Activated CD8-positive, alpha-beta T cell treated with anti-CD3 and anti-CD28 coated beads for 36 hours (primary cell): ENCODE results near the gene NFIC. TPM values are rescaled to one million over a fixed set of nuclear protein-coding genes. Genes with fewer than 3 reads are reported as not detected.
A peak's percentile ranks its signal among the peaks of the same experiment; 100 is the strongest.

Source experiments
- ATAC-seq: fragments of 200-7000 bp; cut with Tn5 transposase; one replicate; pipeline ENCODE4 v1.10.0; 2021; ENCODE audit warnings: mild to moderate bottlenecking, moderate library complexity
- CTCF ChIA-PET: fragments of 350-600 bp; sonication (Branson Sonifier 250); formaldehyde crosslinking; loops from one replicate; lab custom pipeline; 2021; ENCODE audit warnings: antibody characterized with exemption; lab: Charles Lee
- POLR2A ChIA-PET: fragments of 350-600 bp; sonication (Branson Sonifier 250); formaldehyde crosslinking; loops from one replicate; lab custom pipeline; 2021; ENCODE audit warnings: antibody characterized with exemption; lab: Charles Lee
- DNase-seq: peaks from one replicate; pipeline ENCODE4 v3.0.0-alpha.2; 2020
- H3K27ac Mint-ChIP-seq: one replicate; pipeline ENCODE4 v1.8.0; 2021; ENCODE audit warnings: mild to moderate bottlenecking, mixed read lengths
- H3K27me3 Mint-ChIP-seq: one replicate; pipeline ENCODE4 v1.8.0; 2021; ENCODE audit warnings: mixed read lengths
- H3K36me3 Mint-ChIP-seq: one replicate; pipeline ENCODE4 v1.8.0; 2021; ENCODE audit warnings: low read depth, mixed read lengths
- H3K4me1 Mint-ChIP-seq: one replicate; pipeline ENCODE4 v1.8.0; 2021; ENCODE audit warnings: low read depth, mixed read lengths
- H3K4me3 Mint-ChIP-seq: one replicate; pipeline ENCODE4 v1.8.0; 2021; ENCODE audit warnings: mild to moderate bottlenecking, moderate library complexity, mixed read lengths
- H3K9me3 Mint-ChIP-seq: one replicate; pipeline ENCODE4 v1.8.0; 2021; ENCODE audit warnings: mixed read lengths
- intact Hi-C: fragments of 100-400 bp; cut with micrococcal nuclease; formaldehyde crosslinking; loops from one replicate; pipeline ENCODE4 v1.10.0; 2022
- total RNA-seq, 2 experiments: library from RNA; stranded (reverse); gene quantifications; one replicate each; pipeline ENCODE4 v1.2.3, GENCODE V29; 2021
- TF ChIP-seq, protein P1 (sequence below): fragments of 200-600 bp; IDR thresholded peaks from one replicate; pipeline ENCODE4 v1.8.0; 2022; ENCODE audit warnings: antibody characterized with exemption, mild to moderate bottlenecking

NFIC gene
- total RNA-seq, 2 experiments from 2014 or later, result 19.0 to 20.8 TPM

- intact Hi-C loops, result no loop called here
- TF ChIP-seq, protein P1, sequence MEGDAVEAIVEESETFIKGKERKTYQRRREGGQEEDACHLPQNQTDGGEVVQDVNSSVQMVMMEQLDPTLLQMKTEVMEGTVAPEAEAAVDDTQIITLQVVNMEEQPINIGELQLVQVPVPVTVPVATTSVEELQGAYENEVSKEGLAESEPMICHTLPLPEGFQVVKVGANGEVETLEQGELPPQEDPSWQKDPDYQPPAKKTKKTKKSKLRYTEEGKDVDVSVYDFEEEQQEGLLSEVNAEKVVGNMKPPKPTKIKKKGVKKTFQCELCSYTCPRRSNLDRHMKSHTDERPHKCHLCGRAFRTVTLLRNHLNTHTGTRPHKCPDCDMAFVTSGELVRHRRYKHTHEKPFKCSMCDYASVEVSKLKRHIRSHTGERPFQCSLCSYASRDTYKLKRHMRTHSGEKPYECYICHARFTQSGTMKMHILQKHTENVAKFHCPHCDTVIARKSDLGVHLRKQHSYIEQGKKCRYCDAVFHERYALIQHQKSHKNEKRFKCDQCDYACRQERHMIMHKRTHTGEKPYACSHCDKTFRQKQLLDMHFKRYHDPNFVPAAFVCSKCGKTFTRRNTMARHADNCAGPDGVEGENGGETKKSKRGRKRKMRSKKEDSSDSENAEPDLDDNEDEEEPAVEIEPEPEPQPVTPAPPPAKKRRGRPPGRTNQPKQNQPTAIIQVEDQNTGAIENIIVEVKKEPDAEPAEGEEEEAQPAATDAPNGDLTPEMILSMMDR, result no peak
- Mint-ChIP-seq H3K9me3 (no peaks in the 10 kb centered on the region), H3K36me3 (no peaks in the 10 kb centered on the region), H3K4me3 (peak overlapping the region; percentile 68), H3K4me1 (peaks cover 41% of the 10 kb centered on the region), H3K27ac (peak overlapping the region; percentile 75), H3K27me3 (no peaks in the 10 kb centered on the region)
- ChIA-PET POLR2A (interaction anchor here (0.7 to 1.6 kb wide), 2 partner anchors 60 to 66 kb away, joined by 3 to 4 read pairs; no protein-coding TSS in a partner anchor), CTCF (interaction anchor here (1.4 kb wide), 1 partner anchor 60 kb away, joined by 4 read pairs; no protein-coding TSS in a partner anchor)
- ATAC-seq (no peak), DNase-seq (peak; percentile 35)
Observed at GRCh38 chr19:3369337-3370213, 3.2 kb downstream of the NFIC start.

GRCh38 chr19:3370214-3370720 lies 3.9 kb downstream of the NFIC start:
- CTCF ChIA-PET, result interaction anchor here (1.4 kb wide), 1 partner anchor 59 kb away, joined by 4 read pairs; no protein-coding TSS in a partner anchor
- peaks cover 37% of the 10 kb centered on the region for H3K4me1 Mint-ChIP-seq
- POLR2A ChIA-PET, result interaction anchor here (0.7 kb wide), 1 partner anchor 59 kb away, joined by 4 read pairs; no protein-coding TSS in a partner anchor
- no peaks in the 10 kb centered on the region for H3K27me3 Mint-ChIP-seq
- DNase-seq, result no peak
- H3K4me3 Mint-ChIP-seq, result no peak overlapping the region
- intact Hi-C loops, result no loop called here
- H3K27ac Mint-ChIP-seq, result no peak overlapping the region
- no peaks in the 10 kb centered on the region for H3K9me3 Mint-ChIP-seq
- no peaks in the 10 kb centered on the region for H3K36me3 Mint-ChIP-seq
- TF ChIP-seq, protein P1, result no peak
- ATAC-seq, result no peak

DNA sequence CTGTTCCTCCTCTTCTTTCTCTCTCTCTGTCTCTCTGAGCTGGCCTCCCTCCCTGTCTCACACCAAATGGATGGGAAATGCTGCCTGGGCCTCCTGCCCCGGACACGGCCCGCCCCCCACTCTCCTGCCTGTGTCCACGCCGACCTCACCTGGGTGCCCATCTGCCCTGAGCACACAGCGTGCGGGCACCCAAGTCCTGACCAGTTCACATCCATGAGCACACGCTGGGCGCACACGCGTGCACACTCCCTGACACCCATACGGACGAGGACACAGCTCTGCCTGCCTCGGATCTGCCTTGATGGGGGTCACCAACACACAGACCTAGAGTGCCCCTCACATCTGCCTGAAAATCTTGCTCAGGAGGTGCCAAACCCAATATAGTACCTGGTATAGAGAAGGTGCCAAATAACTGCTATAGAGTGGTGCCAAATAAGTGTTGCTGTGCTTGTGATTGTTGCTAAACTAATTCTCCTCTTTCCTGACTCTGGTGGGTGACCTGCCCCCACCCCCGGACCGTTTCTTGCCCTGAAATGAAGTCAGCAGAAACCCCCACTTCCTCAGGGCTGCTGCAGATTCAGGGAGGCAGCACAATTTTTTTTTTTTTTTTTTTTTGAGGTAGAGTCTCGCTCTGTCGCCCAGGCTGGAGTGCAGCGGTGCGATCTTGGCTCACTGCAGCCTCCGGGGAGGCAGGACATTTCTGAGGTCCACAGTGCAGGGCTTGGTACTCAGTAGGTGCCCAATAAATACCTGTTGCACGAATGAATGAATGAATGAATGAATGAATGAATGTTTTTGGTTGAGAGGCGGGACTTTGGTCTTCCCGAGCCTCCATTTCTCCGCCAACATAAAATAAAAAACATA lies 4.6 kb downstream of the NFIC start:
- Mint-ChIP-seq H3K9me3 (no peaks in the 10 kb centered on the region), H3K27me3 (no peaks in the 10 kb centered on the region), H3K36me3 (no peaks in the 10 kb centered on the region), H3K4me1 (peaks cover 32% of the 10 kb centered on the region), H3K27ac (peak overlapping the region; percentile 30), H3K4me3 (no peak overlapping the region)
- DNase-seq (peak; percentile 50), ATAC-seq (no peak)
- intact Hi-C loops, result no loop called here
- CTCF ChIA-PET, result no interaction called here
- POLR2A ChIA-PET, result no interaction called here
- TF ChIP-seq, protein P1, result no peak

DNA sequence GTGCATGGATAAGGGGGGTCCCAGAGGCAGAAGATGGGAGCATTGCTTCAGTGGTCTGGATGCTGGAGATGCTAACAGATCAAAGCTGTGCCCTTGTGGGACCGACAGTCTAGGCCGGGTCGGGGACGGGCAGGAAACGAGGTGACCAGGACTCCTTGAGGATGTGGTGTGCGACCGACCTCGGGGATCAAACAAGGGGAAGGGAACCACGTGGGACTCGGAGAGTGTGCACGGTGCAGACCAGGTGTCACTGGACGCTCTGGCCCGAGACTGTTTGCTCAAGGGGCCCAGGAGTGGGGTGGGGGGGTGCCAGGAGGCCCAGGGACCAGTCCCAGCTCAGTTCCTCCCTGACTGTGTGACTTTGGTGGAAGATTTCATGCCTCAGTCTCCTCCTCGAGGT lies 6.0 kb downstream of the NFIC start:
- no peak for DNase-seq
- Mint-ChIP-seq H3K4me1 (peaks cover 32% of the 10 kb centered on the region), H3K27ac (no peak overlapping the region), H3K4me3 (no peak overlapping the region), H3K36me3 (no peaks in the 10 kb centered on the region), H3K9me3 (no peaks in the 10 kb centered on the region), H3K27me3 (no peaks in the 10 kb centered on the region)
- ATAC-seq, result no peak
- TF ChIP-seq, protein P1, result no peak
- intact Hi-C loops, result no loop called here
- ChIA-PET POLR2A (no interaction called here), CTCF (interaction anchor here (4.9 kb wide), 1 partner anchor 56 kb away, joined by 17 read pairs; no protein-coding TSS in a partner anchor)
